HCT116 (cell line): ENCODE measurements around the gene GABRB3. TPM values are rescaled to one million over a fixed set of nuclear protein-coding genes. Genes with fewer than 3 reads are reported as not detected.

Experiments used
- ATAC-seq: fragments of 200-7000 bp; cut with Tn5 transposase; 2 replicates; pipeline ENCODE4 v1.9.1; 2020; ENCODE audit warnings: mild to moderate bottlenecking, moderate library complexity
- BruUV-seq: library from RNA; stranded (reverse); fragments of 400-500 nt; replicated peaks from 2 replicates; lab custom pipeline; 2021; lab: Mats Ljungman, UMichigan
- CTCF ChIA-PET: fragments of 300-600 bp; sonication (Branson Sonifier 250); formaldehyde crosslinking; loops from one replicate; lab custom pipeline; 2021; ENCODE audit warnings: antibody characterized with exemption; lab: Charles Lee
- POLR2A ChIA-PET: fragments of 300-600, 350-600 bp; sonication (Branson Sonifier 250); formaldehyde crosslinking; loops from one replicate; lab custom pipeline; 2021; ENCODE audit warnings: antibody characterized with exemption; lab: Charles Lee
- RAD21 ChIA-PET, 2 experiments: fragments of 300-600 bp; sonication (Branson Sonifier 250); formaldehyde crosslinking; loops; one replicate each; lab custom pipeline; 2023; ENCODE audit warnings: low total read pairs in 2 of 2; ENCODE audit not compliant: uncharacterized antibody in 2 of 2, unreplicated experiment in 2 of 2, low non-redundant PET in 1 of 2; lab: Charles Lee
- DNase-seq: peaks from one replicate; pipeline ENCODE4 v3.0.0-alpha.2; 2010; ENCODE audit warnings: low read depth, low spot score
- H2AFZ ChIP-seq: fragments of 200-600 bp; shearing (Covaris generic), sonication (generic); 2 replicates; pipeline ENCODE4 v1.6.1; 2017; ENCODE audit warnings: low read depth, mixed run types, mixed read lengths, antibody characterized with exemption, low read length; ENCODE audit not compliant: poor library complexity, severe bottlenecking
- H3K27ac ChIP-seq: 2 replicates; pipeline ENCODE4 v1.5.1; 2012; ENCODE audit warnings: low read depth, low read length
- H3K27me3 ChIP-seq: fragments of 200-600 bp; sonication (generic); 2 replicates; pipeline ENCODE4 v1.6.1; 2016; ENCODE audit warnings: mixed run types, low read length, mixed read lengths; ENCODE audit not compliant: insufficient read depth
- H3K36me3 ChIP-seq, 2 experiments: fragments of 200-500 bp in 1 of 2; fragments of 200-600 bp in 1 of 2; sonication (Bioruptor generic) in 1 of 2; sonication (generic) in 1 of 2; 2 replicates each; pipeline versions ENCODE4 v1.5.1 to v1.6.1; 2014 to 2016; ENCODE audit warnings: low read length in 2 of 2, inconsistent platforms in 1 of 2, mixed read lengths in 1 of 2, mixed run types in 1 of 2; ENCODE audit not compliant: insufficient read depth in 2 of 2, control insufficient read depth in 1 of 2
- H3K4me1 ChIP-seq, 2 experiments: fragments of 200-600 bp in 1 of 2; sonication (generic) in 1 of 2; 2 replicates each; pipeline versions ENCODE4 v1.5.1 to v1.6.1; 2012 to 2017; ENCODE audit warnings: low read length in 2 of 2, inconsistent platforms in 1 of 2, mild to moderate bottlenecking in 1 of 2, mixed read lengths in 1 of 2, mixed run types in 1 of 2, moderate library complexity in 1 of 2; ENCODE audit not compliant: insufficient read depth in 2 of 2, control insufficient read depth in 1 of 2
- H3K4me2 ChIP-seq: fragments of 200-600 bp; sonication (generic); 2 replicates; pipeline ENCODE4 v1.6.1; 2017; ENCODE audit warnings: mixed run types, low read length, mixed read lengths
- H3K4me3 ChIP-seq, 2 experiments: fragments of 200-600 bp in 1 of 2; sonication (generic) in 1 of 2; replicated peaks in 1 of 2; 2 replicates each; pipeline ENCODE4 v1.5.1; 2011 to 2016; ENCODE audit warnings: low read length in 2 of 2, control low read depth in 1 of 2, low read depth in 1 of 2, mild to moderate bottlenecking in 1 of 2, mixed read lengths in 1 of 2, mixed run types in 1 of 2
- H3K79me2 ChIP-seq: fragments of 200-600 bp; sonication (generic); 2 replicates; pipeline ENCODE4 v1.6.1; 2017; ENCODE audit warnings: mild to moderate bottlenecking, mixed run types, low read length, moderate library complexity, mixed read lengths; ENCODE audit not compliant: insufficient read depth
- H3K9ac ChIP-seq: fragments of 200-600 bp; sonication (generic); 2 replicates; pipeline ENCODE4 v1.6.1; 2016; ENCODE audit warnings: low read length, mixed read lengths
- H3K9me2 ChIP-seq: fragments of 200-600 bp; sonication (generic), shearing (Covaris generic); 2 replicates; pipeline ENCODE4 v1.6.1; 2017; ENCODE audit warnings: mixed run types, mild to moderate bottlenecking, moderate library complexity; ENCODE audit not compliant: insufficient read depth
- H3K9me3 ChIP-seq, 2 experiments: fragments of 200-500 bp in 1 of 2; fragments of 200-600 bp in 1 of 2; sonication (Bioruptor generic) in 1 of 2; sonication (generic) in 1 of 2; 2 replicates each; pipeline ENCODE4 v1.6.1; 2014 to 2017; ENCODE audit warnings: low read length in 2 of 2, mixed read lengths in 2 of 2, inconsistent platforms in 1 of 2, low read depth in 1 of 2, mild to moderate bottlenecking in 1 of 2, mixed run types in 1 of 2, moderate library complexity in 1 of 2; ENCODE audit not compliant: control insufficient read depth in 1 of 2, insufficient read depth in 1 of 2
- H4K20me1 ChIP-seq: fragments of 200-600 bp; sonication (generic), shearing (Covaris generic); 2 replicates; pipeline ENCODE4 v1.6.1; 2017; ENCODE audit warnings: mixed run types, mild to moderate bottlenecking, moderate library complexity; ENCODE audit not compliant: insufficient read depth
- CEBPB ChIP-seq: IDR thresholded peaks from 2 replicates; pipeline ENCODE4 v1.6.1; 2012; ENCODE audit warnings: low read depth
- ELF1 ChIP-seq: IDR thresholded peaks from 2 replicates; pipeline ENCODE4 v1.6.1; 2012; ENCODE audit warnings: low read depth, borderline replicate concordance
- EZH2 ChIP-seq: fragments of 200-600 bp; sonication (generic); IDR thresholded peaks from 2 replicates; pipeline ENCODE4 v1.6.1; 2017; ENCODE audit warnings: antibody characterized with exemption, mixed run types
- EZH2phosphoT487 ChIP-seq: fragments of 200-600 bp; IDR thresholded peaks from 2 replicates; pipeline ENCODE4 v1.6.1; 2018; ENCODE audit warnings: antibody characterized with exemption, borderline replicate concordance
- FOSL1 ChIP-seq: IDR thresholded peaks from 2 replicates; pipeline ENCODE4 v1.6.1; 2012; ENCODE audit warnings: low read depth
- JUND ChIP-seq: IDR thresholded peaks from 2 replicates; pipeline ENCODE4 v1.6.1; 2012
- POLR2A ChIP-seq: IDR thresholded peaks from 2 replicates; pipeline ENCODE4 v1.7.0; 2011; ENCODE audit warnings: borderline replicate concordance; ENCODE audit not compliant: insufficient read depth, insufficient read length; ENCODE audit errors: extremely low read depth
- POLR2AphosphoS5 ChIP-seq: IDR thresholded peaks from 2 replicates; pipeline ENCODE4 v1.6.1; 2011; ENCODE audit warnings: mild to moderate bottlenecking, low read depth, low read length, moderate library complexity
- RAD21 ChIP-seq: IDR thresholded peaks from 2 replicates; pipeline ENCODE4 v1.6.1; 2012; ENCODE audit warnings: low read depth, mild to moderate bottlenecking
- SIN3A ChIP-seq: IDR thresholded peaks from 2 replicates; pipeline ENCODE4 v1.6.1; 2012; ENCODE audit warnings: low read depth
- SRF ChIP-seq: IDR thresholded peaks from 2 replicates; pipeline ENCODE4 v1.6.1; 2012; ENCODE audit warnings: low read depth
- TCF7L2 ChIP-seq: IDR thresholded peaks from 2 replicates; pipeline ENCODE4 v1.7.0; 2011; ENCODE audit warnings: borderline replicate concordance, inconsistent platforms; ENCODE audit not compliant: insufficient read depth, insufficient read length; ENCODE audit errors: extremely low read depth
- ZFX ChIP-seq: fragments of 450-650 bp; IDR thresholded peaks from 2 replicates; pipeline ENCODE4 v1.6.1; 2017
- ZNF274 ChIP-seq: fragments of 200-500 bp; sonication (Bioruptor generic); IDR thresholded peaks from 2 replicates; pipeline ENCODE4 v1.6.1; 2014; ENCODE audit warnings: mild to moderate bottlenecking, low read depth, low read length, inconsistent platforms
- intact Hi-C: fragments of 100-400 bp; cut with micrococcal nuclease; formaldehyde crosslinking; loops from 2 replicates; pipeline ENCODE4 v1.10.0; 2022
- total RNA-seq: library from RNA; stranded (reverse); gene quantifications from one replicate; pipeline ENCODE4 v1.2.1, GENCODE V29; 2021; ENCODE audit not compliant: unreplicated experiment
- TF ChIP-seq, protein P1 (sequence below): IDR thresholded peaks from 2 replicates; pipeline ENCODE4 v1.6.1; 2012

Gene GABRB3
- total RNA-seq, 1 experiment from 2014 or later = 0.52 TPM

DNA sequence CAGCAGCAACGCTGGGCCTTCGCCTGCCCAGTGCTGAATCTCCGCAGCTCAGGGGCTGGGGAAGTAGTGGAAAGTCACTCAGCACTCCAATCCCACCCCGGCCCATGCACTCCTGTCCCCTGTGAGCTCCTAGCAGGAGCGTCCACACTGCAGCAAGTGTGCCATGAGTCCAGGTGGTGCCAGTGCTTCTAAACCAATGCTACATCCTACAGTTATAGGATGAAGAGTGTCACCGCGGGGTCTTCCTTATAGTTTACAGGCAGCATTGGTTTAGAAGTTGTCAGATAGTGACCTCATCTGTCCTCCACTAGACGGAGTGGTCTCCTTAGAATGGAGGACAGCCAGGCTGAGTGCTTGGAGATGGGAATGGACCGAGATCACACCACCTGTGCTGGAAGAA, 221.4 kb downstream of the GABRB3 start (continued):
- TF ChIP-seq POLR2AphosphoS5 = no peak
- TF ChIP-seq TCF7L2 = no peak
- TF ChIP-seq, all 23 proteins: peak for 0

DNA sequence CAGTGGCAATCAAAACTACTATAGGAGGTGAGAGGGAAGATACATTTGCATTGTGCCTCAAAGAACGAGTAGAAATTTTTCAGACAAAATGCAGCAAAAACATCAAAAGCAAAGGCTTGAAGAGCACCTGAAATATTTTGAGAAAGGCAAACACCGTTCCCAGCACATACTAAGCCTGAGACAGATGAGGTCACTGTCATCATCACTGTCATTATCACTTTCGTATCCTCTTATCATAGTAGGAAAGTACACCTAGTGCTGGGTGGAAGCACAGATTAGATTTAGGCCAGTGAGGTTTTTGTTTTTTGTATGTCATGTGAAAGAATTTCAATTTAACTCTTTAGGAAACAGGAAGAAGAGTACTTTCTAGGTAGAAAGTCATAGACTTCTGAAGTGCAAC, 222.0 kb downstream of the GABRB3 start:
- Histone ChIP-seq H3K4me2 (no peak overlapping the region), H2AFZ (no peak overlapping the region), H3K27ac (no peak overlapping the region), H3K4me3 (no peak overlapping the region), H4K20me1 (no peaks in the 10 kb centered on the region), H3K9me2 (no peaks in the 10 kb centered on the region), H3K9ac (no peak overlapping the region), H3K27me3 (no peaks in the 10 kb centered on the region), H3K36me3 (no peaks in the 10 kb centered on the region), H3K9me3 (peaks cover 6 to 33% of the 10 kb centered on the region in 2 experiments; a peak in 2 of 4 replicates), H3K79me2 (no peaks in the 10 kb centered on the region), H3K4me1 (no peaks in the 10 kb centered on the region)
- BruUV-seq = no TSS peak
- ATAC-seq (no peak), DNase-seq (no peak)
- intact Hi-C loops = no loop called here
- ChIA-PET RAD21 (no interaction called here), POLR2A (no interaction called here), CTCF (no interaction called here)
- TF ChIP-seq JUND = no peak
- TF ChIP-seq RAD21 = no peak
- TF ChIP-seq SIN3A = no peak
- TF ChIP-seq EZH2 = no peak
- TF ChIP-seq EZH2phosphoT487 = no peak
- no peak for TF ChIP-seq FOSL1
- TF ChIP-seq ZFX = no peak
- TF ChIP-seq, protein P1, sequence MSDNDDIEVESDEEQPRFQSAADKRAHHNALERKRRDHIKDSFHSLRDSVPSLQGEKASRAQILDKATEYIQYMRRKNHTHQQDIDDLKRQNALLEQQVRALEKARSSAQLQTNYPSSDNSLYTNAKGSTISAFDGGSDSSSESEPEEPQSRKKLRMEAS = no peak
- TF ChIP-seq TCF7L2 = no peak
- no peak for TF ChIP-seq CEBPB
- TF ChIP-seq POLR2AphosphoS5 = no peak
- TF ChIP-seq SRF = no peak
- no peak for TF ChIP-seq ZNF274
- no peak for TF ChIP-seq ELF1
- no peak for TF ChIP-seq POLR2A
